HuH-7 (cell line): ENCODE data around the gene AAMP.
"Not testable (repeated sequence)": the region's sequence is repeated elsewhere in the genome, so short reads cannot be mapped to it uniquely, and the experiment has no call there.

ENCODE experiments used
- DNase-seq: peaks from one replicate; pipeline ENCODE4 v3.0.0; 2011; ENCODE audit warnings: low spot score

The AAMP gene

GRCh38 chr2:218269900-218270720 lies at the start of gene AAMP, which contains the start of gene PNKD:
Gene AAMP (minus strand): TSS chr2:218270137. CDS start chr2:218270086, 51 bp downstream.
Gene PNKD (plus strand): TSS chr2:218270519. CDS start chr2:218270536, 17 bp downstream.
- peak; percentile 97 for DNase-seq

GRCh38 chr2:218318241-218318640 lies 48.3 kb upstream of the AAMP start:
- no peak for DNase-seq

- no peak for DNase-seq
Measured at GRCh38 chr2:218317835-218318234, 47.9 kb upstream of the AAMP start.

GRCh38 chr2:218317303-218317630 lies 47.3 kb upstream of the AAMP start:
- DNase-seq: no peak

GRCh38 chr2:218315397-218315796 lies 45.5 kb upstream of the AAMP start:
- DNase-seq: no peak

- DNase-seq: not testable (repeated sequence)
Measured at GRCh38 chr2:218314764-218315163, 44.8 kb upstream of the AAMP start.

GRCh38 chr2:218313356-218313755 lies 43.4 kb upstream of the AAMP start:
- no peak for DNase-seq

GRCh38 chr2:218312267-218312756 lies 42.4 kb upstream of the AAMP start:
- peak; percentile 47 for DNase-seq

GRCh38 chr2:218311541-218312266 lies 41.8 kb upstream of the AAMP start:
- DNase-seq: not testable (repeated sequence)

GRCh38 chr2:218310853-218311540 lies 41.1 kb upstream of the AAMP start:
- no peak for DNase-seq

- DNase-seq: no peak
Measured at GRCh38 chr2:218307415-218308090, 37.6 kb upstream of the AAMP start.

- DNase-seq: no peak
Measured at GRCh38 chr2:218306184-218306920, 36.4 kb upstream of the AAMP start.

- DNase-seq: no peak
Measured at GRCh38 chr2:218305383-218305782, 35.4 kb upstream of the AAMP start.

GRCh38 chr2:218301176-218301819 lies 31.4 kb upstream of the AAMP start:
- peak; percentile 40 for DNase-seq

GRCh38 chr2:218300141-218300540 lies 30.2 kb upstream of the AAMP start:
- no peak for DNase-seq

- no peak for DNase-seq
Measured at GRCh38 chr2:218298314-218298875, 28.5 kb upstream of the AAMP start.

- DNase-seq: no peak
Measured at GRCh38 chr2:218296847-218297246, 26.9 kb upstream of the AAMP start.

GRCh38 chr2:218296200-218296599 lies 26.3 kb upstream of the AAMP start:
- DNase-seq: no peak

GRCh38 chr2:218295029-218295428 lies 25.1 kb upstream of the AAMP start:
- DNase-seq: no peak

- no peak for DNase-seq
Measured at GRCh38 chr2:218294430-218295022, 24.6 kb upstream of the AAMP start.
